Measurements from ENCODE around the gene SLC22A14.

SLC22A14 gene, protein sequence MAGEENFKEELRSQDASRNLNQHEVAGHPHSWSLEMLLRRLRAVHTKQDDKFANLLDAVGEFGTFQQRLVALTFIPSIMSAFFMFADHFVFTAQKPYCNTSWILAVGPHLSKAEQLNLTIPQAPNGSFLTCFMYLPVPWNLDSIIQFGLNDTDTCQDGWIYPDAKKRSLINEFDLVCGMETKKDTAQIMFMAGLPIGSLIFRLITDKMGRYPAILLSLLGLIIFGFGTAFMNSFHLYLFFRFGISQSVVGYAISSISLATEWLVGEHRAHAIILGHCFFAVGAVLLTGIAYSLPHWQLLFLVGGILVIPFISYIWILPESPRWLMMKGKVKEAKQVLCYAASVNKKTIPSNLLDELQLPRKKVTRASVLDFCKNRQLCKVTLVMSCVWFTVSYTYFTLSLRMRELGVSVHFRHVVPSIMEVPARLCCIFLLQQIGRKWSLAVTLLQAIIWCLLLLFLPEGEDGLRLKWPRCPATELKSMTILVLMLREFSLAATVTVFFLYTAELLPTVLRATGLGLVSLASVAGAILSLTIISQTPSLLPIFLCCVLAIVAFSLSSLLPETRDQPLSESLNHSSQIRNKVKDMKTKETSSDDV
- long read RNA-seq = 0 reads

DNA sequence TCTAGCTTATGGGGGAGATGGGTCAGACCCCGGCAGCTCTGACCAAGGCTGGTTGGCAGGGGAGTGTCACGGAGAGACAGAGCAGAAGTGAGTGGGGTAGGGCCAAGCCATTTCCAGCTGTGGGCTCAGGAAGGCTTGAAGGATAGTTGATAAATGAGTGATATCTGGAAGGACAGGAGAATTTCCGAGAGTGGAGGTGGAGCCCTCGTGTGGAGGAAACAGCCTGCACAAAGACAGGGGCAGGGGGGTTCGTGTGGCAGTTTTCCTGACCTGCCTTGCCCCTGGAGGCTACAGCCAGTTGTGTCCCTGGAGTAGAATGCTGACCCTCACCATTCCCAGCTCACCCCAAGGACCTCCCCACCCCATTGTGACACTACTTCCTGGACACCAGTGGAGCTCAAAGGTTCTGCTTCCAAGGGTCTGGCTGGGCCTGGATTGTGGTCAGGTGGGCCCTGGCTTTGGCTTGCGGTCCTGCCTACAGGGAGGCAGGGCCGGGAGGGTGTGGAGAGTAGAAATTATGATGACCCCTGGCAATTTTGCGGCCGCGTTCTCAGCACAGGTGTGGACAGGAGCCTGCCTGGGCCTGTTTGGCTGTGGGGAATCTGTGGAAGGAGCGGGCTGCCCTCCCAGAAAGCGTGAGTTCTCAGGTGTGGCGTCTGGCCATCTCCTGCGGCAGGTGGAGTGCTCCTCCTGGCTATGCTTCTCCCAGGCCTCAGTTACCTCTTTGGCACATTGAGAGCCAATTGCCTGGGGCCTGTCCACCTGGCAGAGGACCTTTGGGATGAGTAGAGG, at the start of gene SLC22A14:
Gene SLC22A14, plus strand, starts transcription at position 400 of the 792 bp plus-strand sequence. CDS start 23,733 bp downstream, outside the sequence.
- Histone ChIP-seq H3K4me3 (replicated peaks; ENCODE audit: insufficient read depth, low read length) (no peak within 1 kb of the TSS), H3K27me3 (ENCODE audit: insufficient read depth, poor library complexity, severe bottlenecking) (no peaks in the 10 kb centered on the region), H3K27ac (replicated peaks) (no peak within 1 kb of the TSS)
- no peak for DNase-seq (ENCODE audit: low read depth in 1 of 2, low spot score in 1 of 2)
- TF ChIP-seq SPI1 (IDR thresholded peaks at IDR 0.05; ENCODE audit: borderline replicate concordance, low read depth) = no peak
- no peak for TF ChIP-seq POLR2AphosphoS5 (IDR thresholded peaks at IDR 0.05; ENCODE audit: low read depth)

DNA sequence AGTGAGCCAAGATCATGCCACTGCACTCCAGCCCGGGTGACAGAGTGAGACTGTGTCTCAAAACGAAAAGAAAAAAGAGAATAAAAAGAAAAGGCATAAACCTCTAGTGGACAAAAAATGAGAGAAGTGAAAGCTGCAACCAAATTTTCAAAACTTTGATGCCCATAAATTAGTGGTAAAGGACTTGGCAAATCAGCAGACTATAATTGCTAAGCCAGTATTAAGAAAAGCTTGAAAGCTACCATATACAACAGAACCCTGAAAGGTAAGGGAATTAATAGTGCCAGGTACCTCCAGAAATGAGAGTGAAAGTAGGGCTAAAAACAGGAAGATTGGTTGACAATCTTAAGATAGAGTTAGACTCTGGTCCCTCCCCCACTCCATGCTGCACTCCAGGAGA, 49.4 kb upstream of the SLC22A14 start:
- TF ChIP-seq POLR2AphosphoS5 (IDR thresholded peaks at IDR 0.05; ENCODE audit: low read depth) (no peak), GABPA (IDR thresholded peaks at IDR 0.05; ENCODE audit: low read depth) (no peak), SPI1 (IDR thresholded peaks at IDR 0.05; ENCODE audit: borderline replicate concordance, low read depth) (no peak)
- TF ChIP-seq, protein P1, sequence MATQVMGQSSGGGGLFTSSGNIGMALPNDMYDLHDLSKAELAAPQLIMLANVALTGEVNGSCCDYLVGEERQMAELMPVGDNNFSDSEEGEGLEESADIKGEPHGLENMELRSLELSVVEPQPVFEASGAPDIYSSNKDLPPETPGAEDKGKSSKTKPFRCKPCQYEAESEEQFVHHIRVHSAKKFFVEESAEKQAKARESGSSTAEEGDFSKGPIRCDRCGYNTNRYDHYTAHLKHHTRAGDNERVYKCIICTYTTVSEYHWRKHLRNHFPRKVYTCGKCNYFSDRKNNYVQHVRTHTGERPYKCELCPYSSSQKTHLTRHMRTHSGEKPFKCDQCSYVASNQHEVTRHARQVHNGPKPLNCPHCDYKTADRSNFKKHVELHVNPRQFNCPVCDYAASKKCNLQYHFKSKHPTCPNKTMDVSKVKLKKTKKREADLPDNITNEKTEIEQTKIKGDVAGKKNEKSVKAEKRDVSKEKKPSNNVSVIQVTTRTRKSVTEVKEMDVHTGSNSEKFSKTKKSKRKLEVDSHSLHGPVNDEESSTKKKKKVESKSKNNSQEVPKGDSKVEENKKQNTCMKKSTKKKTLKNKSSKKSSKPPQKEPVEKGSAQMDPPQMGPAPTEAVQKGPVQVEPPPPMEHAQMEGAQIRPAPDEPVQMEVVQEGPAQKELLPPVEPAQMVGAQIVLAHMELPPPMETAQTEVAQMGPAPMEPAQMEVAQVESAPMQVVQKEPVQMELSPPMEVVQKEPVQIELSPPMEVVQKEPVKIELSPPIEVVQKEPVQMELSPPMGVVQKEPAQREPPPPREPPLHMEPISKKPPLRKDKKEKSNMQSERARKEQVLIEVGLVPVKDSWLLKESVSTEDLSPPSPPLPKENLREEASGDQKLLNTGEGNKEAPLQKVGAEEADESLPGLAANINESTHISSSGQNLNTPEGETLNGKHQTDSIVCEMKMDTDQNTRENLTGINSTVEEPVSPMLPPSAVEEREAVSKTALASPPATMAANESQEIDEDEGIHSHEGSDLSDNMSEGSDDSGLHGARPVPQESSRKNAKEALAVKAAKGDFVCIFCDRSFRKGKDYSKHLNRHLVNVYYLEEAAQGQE (IDR thresholded peaks at IDR 0.05; ENCODE audit: insufficient replicate concordance, low read depth) = no peak
- TF ChIP-seq, protein P2, sequence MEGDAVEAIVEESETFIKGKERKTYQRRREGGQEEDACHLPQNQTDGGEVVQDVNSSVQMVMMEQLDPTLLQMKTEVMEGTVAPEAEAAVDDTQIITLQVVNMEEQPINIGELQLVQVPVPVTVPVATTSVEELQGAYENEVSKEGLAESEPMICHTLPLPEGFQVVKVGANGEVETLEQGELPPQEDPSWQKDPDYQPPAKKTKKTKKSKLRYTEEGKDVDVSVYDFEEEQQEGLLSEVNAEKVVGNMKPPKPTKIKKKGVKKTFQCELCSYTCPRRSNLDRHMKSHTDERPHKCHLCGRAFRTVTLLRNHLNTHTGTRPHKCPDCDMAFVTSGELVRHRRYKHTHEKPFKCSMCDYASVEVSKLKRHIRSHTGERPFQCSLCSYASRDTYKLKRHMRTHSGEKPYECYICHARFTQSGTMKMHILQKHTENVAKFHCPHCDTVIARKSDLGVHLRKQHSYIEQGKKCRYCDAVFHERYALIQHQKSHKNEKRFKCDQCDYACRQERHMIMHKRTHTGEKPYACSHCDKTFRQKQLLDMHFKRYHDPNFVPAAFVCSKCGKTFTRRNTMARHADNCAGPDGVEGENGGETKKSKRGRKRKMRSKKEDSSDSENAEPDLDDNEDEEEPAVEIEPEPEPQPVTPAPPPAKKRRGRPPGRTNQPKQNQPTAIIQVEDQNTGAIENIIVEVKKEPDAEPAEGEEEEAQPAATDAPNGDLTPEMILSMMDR (IDR thresholded peaks at IDR 0.05; ENCODE audit: insufficient read depth, low read length) = no peak

DNA sequence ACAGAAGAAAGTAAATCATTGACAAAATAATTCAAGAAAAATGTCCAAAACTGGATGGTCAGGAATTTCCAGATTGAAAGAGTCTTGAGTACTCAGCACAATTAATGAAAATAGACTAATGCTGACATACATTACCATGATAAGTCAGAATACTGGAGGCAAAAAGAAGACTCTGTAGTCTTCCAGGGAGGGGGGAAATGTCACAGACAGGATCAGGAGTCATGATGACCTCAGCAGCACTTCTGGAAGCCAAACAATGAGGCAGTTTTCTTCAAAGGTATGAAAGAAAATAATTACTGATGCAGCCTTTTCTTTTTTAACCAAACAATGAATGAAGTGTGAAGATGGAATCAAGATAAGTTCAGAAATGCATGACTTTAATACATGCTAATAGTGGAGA, 46.6 kb upstream of the SLC22A14 start:
- TF ChIP-seq SPI1 (IDR thresholded peaks at IDR 0.05; ENCODE audit: borderline replicate concordance, low read depth) (no peak), POLR2AphosphoS5 (IDR thresholded peaks at IDR 0.05; ENCODE audit: low read depth) (no peak)
- TF ChIP-seq, protein P1 (IDR thresholded peaks at IDR 0.05; ENCODE audit: insufficient replicate concordance, low read depth) = no peak
- TF ChIP-seq, protein P2 (IDR thresholded peaks at IDR 0.05; ENCODE audit: insufficient read depth, low read length) = no peak
- Histone ChIP-seq H3K27me3 (ENCODE audit: insufficient read depth, poor library complexity, severe bottlenecking) (no peaks in the 10 kb centered on the region), H3K27ac (replicated peaks) (no peak overlapping the region), H3K4me3 (replicated peaks; ENCODE audit: insufficient read depth, low read length) (no peak overlapping the region)
- no peak for DNase-seq (ENCODE audit: low read depth in 1 of 2, low spot score in 1 of 2)

More for the DNA sequence above, 49.4 kb upstream of the SLC22A14 start:
- H3K27ac ChIP-seq (replicated peaks) = no peak overlapping the region
- no peak overlapping the region for H3K4me3 ChIP-seq (replicated peaks; ENCODE audit: insufficient read depth, low read length)
- no peaks in the 10 kb centered on the region for H3K27me3 ChIP-seq (ENCODE audit: insufficient read depth, poor library complexity, severe bottlenecking)
- no peak for DNase-seq (ENCODE audit: low read depth in 1 of 2, low spot score in 1 of 2)
